Raji (cell line): Measurements from ENCODE around the gene GPX5.

Source experiments
- POLR2A ChIP-seq: IDR thresholded peaks from 2 replicates; pipeline ENCODE4 v1.6.1; 2011; ENCODE audit warnings: low read depth, low read length, control low read depth; ENCODE audit not compliant: insufficient read depth

GPX5 gene, protein sequence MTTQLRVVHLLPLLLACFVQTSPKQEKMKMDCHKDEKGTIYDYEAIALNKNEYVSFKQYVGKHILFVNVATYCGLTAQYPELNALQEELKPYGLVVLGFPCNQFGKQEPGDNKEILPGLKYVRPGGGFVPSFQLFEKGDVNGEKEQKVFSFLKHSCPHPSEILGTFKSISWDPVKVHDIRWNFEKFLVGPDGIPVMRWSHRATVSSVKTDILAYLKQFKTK

GRCh38 chr6:28525496-28526039 lies at the start of gene GPX5:
Gene GPX5, plus strand, starts transcription at chr6:28525881. Its CDS starts 133 bp downstream, at chr6:28526014.
- TF ChIP-seq POLR2A, result no peak

DNA sequence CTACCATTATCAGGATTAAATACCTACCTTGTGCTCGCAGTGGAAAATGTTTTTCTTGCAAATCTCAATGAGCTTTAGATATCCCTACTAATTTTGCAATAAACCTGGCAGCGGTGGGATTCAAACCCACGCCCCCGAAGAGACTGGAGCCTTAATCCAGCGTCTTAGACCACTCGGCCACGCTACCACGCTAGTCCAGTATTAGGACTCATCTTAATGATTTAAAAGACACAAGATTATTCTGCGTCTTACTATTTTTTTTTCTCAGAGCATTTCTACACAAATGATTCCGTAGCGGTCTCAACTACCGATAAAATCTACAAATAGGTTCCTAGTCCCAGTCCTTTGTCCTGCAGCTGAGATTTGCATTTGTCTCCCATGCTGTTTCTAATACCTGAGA lies 47.2 kb upstream of the GPX5 start:
- no peak for TF ChIP-seq POLR2A

DNA sequence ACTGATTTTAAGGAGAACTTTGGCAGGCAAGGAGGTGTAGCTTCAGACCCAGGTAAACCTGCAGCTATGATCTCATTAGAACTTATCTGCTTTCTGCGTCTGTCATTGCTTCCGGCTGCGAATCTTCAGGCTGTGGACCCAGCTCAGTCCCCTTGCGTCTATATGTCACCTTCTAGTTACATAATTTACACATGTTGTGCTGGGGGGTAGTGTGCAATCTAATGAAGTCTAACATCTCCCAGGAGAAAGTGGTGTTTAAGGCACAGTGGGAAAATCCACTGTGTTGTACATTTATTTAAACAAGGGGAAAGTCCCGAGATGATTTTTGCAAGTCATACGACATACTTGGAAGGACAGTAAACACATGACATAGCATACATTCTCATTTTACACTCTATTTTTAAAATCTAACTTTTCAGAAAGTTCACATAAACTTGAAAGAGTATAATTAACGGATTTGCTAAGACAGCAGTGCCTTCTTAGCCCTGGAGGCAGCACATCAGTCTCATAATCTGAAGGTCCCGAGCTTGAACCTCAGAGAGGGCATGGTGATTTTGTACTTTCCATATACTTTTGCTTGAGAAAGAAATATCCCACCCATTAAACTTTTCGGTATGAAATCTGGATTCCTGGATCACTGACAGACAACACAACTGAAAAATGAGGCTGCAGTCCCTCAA lies 45.3 kb upstream of the GPX5 start:
- no peak for TF ChIP-seq POLR2A

GRCh38 chr6:28485482-28485881 lies 40.2 kb upstream of the GPX5 start:
- TF ChIP-seq POLR2A, result no peak

- no peak for TF ChIP-seq POLR2A
Measured at GRCh38 chr6:28486533-28486932, 39.1 kb upstream of the GPX5 start.

- no peak for TF ChIP-seq POLR2A
Measured at GRCh38 chr6:28486988-28487742, 38.5 kb upstream of the GPX5 start.

DNA sequence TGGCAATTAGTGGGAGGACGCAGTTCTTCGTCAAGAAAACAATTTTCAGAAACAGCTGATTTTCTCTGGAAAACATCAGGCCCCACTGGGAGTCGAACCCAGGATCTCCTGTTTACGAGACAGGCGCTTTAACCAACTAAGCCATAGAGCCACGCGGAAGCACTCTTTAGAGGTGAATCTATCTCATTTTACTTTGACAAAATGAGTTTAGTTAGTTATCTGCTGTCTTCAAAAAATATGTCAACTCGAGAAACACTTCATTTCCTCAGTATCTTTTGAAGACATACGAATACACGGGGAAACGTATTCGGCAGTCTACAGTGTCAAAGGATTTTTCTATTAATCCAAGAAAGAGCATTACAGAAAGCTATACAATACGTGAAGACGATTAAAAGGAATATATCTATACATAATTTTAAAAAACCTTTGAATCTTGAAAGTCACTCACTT lies 36.7 kb upstream of the GPX5 start:
- no peak for TF ChIP-seq POLR2A

DNA sequence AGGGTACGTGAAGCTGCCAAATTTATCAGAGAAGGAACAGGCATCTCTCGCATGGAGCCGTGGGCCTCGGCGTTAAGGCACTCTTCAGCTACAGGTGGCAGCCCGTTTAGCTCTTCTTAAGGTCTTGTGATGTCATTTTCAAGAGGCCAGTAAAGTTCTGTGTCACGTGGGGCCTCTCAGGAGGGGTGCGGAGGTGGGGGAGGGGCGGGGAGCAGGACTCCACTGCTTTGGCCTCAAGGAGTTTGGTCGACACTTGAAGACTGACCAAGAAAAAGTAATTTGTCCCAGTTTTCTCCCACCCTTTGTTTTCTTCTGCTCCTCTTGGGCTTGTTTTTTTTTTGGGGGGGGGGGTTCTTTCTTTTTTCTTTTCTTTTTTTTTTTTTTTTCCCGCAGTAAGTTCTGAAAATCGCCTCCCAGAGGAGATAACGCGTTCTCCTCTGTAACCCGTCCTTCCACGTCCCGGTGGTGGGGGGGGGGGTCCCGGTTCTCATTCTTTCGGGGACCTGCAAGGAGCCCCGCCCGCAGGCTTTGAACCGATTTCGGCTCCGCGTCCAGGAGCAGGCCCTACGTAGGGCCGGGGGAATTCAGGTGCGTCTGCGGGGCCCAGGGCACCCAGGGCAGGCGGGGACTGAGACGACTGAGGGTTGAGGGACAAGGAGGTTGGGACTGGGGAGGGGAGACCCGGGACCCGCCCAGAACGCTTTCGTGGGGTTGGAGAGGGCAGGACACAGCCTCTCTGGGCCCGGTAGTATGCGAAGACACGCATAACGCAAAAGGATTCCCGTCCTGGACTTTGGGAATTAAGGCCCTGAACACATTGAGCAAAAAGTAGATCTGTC lies 36.1 kb upstream of the GPX5 start:
- TF ChIP-seq POLR2A, result no peak

DNA sequence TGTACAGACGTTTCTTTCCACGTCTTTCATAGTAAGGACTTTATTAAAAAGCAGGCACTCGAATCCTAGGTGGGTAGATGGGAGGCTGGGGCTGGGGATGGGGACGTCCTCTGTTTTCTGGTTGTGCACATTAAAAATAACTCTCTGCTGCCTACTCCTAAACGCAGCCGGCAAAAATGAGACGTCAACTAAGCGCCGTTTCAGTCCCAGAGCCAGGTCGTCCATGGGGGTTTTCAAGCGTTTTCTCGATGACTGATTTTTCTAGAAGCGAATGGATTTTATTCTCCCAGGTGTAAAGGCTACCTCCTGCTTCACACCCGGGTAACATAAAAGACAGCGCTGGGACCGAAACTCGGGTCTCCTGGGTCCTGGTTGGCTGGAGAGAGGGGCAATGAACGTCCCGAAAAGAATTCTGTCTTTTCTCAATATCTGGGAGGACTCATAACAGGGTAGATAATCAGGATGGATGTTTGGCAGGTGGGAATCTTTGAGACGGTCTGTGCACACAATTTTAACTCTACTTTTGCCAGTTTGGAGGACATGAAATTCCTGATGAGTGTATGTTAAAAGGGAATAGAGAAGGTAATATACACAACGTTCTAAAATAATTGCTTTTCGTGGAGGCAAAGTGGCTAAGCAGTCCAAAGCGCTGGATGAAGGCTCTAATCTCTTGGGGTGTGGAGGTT lies 35.3 kb upstream of the GPX5 start:
- no peak for TF ChIP-seq POLR2A

DNA sequence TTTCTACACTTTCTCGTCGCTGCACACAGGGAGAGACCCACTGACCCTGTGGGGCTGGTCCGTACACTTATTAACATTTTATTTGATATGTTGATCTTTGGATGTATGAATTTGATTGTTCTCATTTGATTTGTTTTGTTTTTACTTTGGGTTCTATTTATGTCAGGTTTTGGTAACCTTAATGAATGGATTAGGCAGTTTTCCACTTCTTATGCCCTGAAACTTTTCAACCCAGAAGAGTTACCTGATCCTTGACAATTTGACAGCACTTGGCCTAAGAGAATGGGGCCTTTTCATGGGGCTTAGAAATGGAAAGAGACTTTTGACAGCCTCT lies 33.7 kb upstream of the GPX5 start:
- no peak for TF ChIP-seq POLR2A

DNA sequence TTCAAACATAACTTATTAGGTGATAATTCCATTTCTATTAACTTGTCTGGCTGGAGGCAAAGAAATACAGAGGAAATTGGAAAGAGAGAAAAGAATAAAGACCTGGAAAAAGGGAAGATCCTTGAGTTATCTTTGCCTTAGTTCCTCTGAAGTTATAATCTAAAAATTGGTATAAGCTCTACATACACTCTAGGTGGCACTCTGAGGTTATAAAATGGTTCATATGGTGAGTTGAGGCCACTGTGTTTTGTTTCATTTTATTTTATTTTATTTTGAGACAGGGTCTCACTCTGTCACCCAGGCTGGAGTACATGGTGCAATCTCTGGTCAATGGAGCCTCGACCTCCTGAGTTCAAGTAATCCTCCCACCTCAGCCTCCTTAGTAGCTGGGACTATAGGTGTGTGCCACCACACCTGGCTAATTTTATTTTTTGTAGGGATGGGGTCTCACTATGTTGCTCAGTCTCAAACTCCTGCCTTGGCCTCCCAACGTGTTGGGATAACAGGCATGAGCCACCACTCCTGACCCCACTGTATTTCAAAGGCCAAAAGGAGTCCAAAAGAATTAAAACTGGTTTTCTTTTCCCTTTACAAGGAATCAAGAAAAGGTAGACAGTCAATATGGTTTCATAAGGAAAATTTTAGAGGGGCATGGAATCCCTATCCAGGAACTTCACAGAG lies 29.4 kb upstream of the GPX5 start:
- no peak for TF ChIP-seq POLR2A

DNA sequence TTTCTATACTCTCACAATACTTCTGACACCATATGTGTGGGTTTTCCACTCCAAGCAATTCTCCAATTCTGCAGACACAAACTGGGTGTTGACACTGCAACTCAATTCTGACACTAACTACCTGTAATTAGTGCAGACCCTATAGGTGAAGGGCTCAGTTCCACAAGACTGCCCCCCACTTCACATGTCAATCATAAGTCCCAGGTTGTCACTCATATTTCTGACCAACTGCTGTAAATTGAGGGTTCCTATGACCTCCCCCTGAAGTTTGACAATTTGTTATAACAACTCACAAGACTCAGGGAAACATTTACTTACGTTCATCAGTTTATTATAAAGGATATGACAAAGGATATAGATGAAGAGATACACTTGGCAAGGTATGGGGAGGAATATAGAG lies 28.4 kb upstream of the GPX5 start:
- no peak for TF ChIP-seq POLR2A

DNA sequence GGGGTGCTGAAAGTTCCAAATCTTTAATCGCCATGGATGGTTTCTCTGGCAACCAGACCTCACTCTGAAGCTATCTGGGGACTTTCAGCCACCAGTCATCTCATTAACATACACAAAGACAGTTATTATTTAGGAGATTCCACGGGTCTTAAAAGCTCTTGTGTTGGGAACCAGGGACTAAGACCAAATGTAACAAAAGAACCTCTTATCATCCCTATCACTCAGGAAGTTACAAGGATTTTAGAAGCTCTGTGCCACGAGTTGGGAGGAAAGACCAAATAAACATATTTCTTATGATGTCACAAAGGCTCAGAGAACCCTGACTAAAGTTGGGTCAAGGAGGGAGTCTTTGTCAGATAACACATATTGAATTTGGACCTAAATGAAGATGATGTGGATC lies 27.8 kb upstream of the GPX5 start:
- no peak for TF ChIP-seq POLR2A

DNA sequence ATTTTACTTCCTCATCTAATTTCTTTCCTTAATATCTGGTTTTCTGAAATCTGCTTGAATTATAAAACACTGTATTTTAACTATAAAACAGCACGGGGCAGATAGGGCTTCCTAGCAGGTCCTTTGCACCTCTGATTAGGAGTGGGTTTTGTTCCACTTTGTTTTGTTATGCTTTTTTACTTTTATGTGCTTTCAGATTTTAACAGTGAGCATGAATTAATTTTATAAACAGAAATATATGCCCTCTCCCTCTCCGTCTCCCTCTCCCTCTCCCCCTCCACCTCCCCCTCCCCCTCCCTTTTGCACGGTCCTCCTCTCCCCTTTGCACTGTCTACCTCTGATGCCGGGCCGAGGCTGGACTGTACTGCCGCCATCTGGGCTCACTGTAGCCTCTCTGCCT lies 24.4 kb upstream of the GPX5 start:
- no peak for TF ChIP-seq POLR2A
